ENCODE results near the gene PCNX3.

PCNX3 gene

DNA sequence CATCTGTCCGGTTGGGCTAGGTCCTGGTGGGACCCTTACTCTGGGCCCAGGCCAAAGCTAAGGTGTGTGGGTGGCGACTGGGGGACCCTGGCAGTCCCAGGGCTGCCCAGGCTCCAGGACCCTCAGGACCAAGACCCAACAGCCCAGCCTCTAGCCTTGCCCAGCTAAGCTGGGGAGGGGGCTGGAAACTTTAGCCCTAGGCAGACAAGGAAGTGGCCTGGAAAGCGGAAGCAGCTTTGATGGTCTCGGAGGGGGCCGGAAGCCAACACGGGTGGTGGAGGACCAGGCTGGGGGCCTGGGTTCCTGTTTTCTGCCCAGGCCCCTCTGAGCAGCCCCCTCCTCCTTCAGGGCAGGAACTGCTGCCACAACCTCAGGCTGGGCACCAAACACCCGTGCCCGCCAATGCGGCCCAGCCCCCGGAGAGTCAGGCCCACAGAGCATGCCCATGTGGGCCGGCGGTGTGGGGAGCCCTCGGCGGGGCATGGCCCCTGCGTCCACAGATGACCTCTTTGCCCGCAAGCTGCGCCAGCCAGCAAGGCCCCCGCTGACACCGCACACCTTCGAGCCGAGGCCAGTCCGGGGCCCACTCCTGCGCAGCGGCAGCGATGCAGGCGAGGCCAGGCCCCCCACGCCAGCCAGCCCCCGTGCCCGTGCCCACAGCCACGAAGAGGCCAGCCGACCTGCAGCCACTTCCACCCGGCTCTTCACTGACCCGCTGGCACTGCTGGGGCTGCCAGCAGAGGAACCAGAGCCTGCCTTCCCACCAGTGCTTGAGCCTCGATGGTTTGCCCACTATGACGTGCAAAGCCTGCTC is 25.1 kb downstream of the PCNX3 start:
- no peak for DNase-seq (ENCODE audit: low read depth)

DNA sequence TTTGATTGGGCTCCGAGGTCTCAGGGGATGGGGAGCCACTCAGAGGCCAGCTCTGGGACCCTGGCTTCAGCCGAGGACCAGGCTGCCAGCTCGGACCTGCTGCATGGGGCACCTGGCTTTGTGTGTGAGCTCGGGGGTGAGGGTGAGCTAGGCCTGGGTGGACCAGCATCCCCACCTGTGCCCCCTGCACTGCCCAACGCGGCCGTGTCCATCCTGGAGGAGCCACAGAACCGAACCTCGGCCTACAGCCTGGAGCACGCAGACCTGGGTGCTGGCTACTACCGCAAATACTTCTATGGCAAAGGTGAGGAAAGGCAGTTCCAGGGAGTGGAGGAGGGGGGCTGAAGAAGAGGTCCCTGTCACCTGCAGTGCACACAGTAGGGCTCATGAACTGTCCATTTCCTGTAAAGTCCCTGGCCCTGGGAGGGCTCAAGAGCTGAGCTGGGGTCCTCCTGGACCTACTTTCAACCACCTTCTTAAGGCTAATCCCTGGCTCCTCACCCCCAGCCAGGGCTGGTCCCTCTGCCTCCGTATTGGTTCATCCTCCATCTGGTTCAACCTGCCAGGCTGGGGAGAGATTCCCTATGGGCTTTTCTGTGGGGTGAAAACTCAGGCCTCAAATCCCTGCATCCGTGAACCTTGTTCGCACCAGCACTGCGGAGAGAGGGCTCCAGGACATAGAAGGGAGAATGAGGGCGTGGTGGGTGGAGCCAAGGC is 25.9 kb downstream of the PCNX3 start:
- DNase-seq (ENCODE audit: low read depth): no peak

DNA sequence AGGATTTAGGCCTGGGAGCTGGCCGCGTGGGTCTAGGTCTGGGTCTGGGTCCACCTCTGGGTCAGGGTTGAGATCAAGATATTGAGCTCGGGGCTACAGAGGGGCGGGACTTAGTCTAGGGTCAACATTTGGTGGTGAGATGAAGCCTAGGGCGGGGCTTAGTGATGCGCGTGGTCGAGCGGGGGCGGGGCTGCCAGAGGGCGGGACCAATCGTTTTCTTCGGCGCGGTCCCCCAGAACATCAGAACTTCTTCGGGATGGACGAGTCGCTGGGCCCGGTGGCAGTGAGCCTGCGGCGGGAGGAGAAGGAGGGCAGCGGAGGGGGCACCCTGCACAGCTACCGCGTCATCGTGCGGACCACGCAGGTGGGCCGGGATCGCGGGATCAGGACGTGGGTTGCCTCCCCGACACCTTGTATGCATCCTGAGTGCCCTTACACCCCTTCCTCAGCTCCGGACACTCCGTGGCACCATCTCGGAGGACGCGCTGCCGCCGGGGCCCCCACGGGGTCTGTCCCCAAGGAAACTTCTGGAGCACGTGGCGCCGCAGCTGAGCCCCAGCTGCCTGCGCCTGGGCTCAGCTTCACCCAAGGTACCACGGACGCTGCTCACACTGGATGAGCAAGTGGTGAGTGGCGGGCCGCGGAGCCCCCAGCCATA is 26.6 kb downstream of the PCNX3 start:
- no peak for DNase-seq (ENCODE audit: low read depth)

DNA sequence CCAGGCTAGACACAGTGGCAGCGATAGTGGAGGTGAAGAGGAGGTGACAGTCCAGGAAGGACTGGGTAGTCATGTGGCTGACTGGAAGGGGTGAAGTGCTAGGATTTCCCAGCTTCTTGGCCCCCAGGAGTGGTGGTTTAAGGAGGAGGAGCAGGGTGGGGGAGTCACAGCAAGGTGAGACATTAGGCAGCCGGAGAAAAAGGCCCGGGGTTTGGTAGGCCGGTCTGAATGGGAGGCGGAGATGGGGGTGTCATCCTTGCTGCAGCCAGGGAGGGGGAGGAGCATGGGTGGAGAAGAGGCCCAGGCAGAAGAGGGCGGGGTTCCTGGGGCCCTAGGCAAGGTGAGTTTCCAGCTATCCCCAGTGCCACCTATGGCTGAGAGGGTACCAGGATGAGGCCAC is 28.4 kb downstream of the PCNX3 start:
- DNase-seq (ENCODE audit: low read depth): no peak

DNA sequence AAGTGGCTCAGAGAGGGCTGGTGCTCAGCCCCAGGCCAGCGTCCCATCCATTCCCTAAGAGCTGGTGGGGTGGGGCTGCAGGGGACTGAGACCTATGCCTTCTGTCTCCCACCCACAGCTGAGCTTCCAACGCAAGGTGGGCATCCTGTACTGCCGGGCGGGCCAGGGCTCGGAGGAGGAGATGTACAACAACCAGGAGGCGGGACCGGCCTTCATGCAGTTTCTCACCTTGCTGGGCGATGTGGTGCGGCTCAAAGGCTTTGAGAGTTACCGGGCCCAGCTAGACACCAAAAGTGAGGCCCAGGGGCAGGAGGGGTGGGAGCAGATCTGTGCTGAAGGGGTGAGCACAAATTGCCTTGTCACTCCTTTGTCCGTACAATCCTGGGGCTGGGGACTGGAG is 29.3 kb downstream of the PCNX3 start:
- DNase-seq (ENCODE audit: low read depth): no peak

DNA sequence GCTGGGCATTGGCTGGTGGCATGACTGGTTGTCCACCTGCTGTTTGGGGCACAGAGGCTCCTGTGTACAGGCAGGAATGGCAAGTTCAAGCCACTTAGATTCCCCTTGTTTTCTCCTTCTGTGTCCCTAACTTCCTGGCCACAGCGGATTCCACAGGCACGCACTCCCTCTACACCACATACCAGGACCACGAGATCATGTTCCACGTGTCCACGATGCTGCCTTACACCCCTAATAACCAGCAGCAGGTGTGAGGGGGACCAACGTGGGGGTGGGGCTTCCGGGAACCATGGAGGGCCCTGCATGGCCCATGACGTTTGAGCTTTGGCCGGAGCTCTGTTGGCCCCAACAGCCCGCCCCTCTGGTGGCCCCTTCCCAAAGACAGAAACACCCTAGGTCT is 30.1 kb downstream of the PCNX3 start:
- no peak for DNase-seq (ENCODE audit: low read depth)

DNA sequence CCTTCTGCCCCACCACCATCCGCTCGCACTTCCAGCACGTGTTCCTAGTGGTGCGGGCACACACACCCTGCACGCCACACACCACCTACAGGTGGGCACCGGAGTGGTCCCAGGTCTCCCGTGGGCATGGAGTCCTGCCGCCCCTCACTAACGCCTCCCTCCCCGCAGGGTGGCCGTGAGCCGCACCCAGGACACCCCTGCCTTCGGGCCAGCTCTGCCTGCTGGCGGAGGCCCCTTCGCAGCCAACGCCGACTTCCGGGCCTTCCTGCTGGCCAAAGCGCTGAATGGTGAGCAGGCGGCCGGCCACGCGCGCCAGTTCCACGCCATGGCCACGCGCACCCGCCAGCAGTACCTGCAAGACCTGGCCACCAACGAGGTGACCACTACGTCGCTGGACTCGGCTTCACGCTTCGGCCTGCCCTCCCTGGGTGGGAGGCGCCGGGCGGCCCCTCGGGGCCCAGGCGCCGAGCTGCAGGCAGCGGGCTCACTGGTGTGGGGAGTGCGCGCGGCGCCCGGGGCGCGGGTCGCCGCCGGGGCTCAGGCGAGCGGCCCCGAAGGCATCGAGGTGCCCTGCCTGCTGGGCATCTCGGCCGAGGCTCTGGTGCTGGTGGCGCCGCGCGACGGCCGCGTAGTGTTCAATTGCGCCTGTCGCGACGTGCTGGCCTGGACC is 30.8 kb downstream of the PCNX3 start:
- no peak for DNase-seq (ENCODE audit: low read depth)

DNA sequence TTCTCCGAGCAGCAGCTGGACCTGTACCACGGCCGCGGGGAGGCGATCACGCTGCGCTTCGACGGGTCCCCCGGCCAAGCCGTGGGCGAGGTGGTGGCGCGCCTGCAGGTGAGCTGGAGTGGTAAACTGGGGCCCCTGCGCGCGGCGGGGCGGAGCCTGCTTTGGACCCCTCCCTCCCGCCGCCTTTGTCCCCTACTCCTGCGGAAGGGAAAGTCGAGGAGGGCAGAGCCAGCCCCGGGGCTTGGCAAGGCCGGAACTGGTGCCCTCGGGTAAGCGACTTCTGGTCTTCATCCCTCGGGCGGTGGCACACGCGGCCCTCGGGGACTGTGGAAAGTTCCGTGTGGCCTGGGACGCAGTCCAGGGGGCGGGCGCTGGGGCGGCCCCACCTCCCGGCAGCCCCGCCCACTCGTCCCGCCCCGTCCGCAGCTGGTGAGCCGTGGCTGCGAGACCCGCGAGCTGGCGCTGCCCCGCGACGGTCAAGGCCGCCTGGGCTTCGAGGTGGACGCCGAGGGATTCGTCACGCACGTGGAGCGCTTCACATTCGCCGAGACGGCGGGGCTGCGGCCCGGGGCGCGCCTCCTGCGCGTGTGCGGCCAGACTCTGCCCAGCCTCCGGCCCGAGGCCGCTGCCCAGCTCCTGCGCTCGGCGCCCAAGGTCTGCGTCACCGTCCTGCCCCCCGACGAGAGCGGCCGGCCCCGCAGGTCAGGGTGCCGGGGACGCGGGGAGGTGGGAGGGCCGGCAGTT is 31.6 kb downstream of the PCNX3 start:
- DNase-seq (ENCODE audit: low read depth): no peak

DNA sequence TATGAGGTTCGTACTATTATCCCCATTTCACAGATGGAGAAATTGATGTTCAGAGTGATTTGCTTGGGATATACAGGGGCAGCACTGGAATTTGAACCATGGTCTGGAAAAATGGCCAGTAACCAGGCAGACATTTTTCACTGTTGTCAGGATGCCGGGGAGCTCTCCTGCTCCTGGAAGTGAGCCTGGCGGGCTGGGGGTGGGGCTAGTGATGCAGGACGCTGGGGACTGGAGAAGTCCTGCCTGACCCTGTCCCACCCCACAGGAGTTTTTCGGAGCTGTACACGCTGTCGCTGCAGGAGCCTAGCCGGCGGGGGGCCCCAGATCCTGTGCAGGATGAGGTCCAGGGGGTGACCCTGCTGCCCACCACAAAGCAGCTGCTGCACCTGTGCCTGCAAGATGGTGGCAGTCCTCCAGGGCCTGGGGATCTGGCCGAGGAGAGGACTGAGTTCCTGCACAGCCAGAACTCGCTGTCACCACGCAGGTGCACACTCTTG is 33.5 kb downstream of the PCNX3 start:
- no peak for DNase-seq (ENCODE audit: low read depth)

DNA sequence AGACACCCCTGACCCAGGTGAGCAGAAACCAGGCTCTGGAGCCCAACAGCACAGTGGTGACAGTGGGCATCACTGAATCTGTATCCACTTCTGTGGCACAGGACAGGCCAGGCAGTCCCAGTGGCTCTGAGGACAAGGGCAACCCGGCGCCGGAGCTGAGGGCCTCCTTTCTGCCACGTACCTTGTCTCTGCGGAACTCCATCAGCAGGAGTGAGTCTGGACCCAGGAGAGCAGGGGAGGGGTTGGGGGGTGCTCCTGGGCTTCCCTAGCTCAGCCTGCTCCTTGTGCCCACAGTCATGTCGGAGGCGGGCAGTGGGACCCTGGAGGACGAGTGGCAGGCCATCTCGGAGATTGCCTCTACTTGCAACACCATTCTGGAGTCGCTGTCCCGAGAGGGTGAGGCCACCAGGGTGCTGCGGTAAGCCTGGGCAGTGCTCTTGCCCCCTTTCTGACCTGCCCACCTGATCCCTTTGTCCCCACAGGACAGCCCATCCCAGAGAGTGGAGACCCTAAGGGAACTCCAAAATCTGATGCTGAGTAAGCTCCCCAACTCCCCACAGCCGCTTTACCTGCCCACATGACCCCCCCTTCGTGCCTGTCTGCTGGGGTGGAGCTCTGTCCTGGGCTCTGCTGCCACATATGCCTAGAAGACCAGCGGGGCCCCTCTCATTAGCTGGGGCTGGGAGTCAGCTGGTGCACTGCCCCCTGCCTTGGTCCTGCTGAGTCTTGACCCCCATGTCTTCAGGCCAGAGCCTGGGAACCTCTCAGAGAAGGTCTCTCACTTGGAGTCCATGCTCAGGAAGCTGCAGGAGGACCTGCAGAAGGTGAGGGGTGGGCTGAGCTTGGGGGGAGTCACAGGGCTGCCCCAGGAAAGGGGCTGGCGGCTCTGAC is 34.3 kb downstream of the PCNX3 start:
- DNase-seq (ENCODE audit: low read depth): no peak

DNA sequence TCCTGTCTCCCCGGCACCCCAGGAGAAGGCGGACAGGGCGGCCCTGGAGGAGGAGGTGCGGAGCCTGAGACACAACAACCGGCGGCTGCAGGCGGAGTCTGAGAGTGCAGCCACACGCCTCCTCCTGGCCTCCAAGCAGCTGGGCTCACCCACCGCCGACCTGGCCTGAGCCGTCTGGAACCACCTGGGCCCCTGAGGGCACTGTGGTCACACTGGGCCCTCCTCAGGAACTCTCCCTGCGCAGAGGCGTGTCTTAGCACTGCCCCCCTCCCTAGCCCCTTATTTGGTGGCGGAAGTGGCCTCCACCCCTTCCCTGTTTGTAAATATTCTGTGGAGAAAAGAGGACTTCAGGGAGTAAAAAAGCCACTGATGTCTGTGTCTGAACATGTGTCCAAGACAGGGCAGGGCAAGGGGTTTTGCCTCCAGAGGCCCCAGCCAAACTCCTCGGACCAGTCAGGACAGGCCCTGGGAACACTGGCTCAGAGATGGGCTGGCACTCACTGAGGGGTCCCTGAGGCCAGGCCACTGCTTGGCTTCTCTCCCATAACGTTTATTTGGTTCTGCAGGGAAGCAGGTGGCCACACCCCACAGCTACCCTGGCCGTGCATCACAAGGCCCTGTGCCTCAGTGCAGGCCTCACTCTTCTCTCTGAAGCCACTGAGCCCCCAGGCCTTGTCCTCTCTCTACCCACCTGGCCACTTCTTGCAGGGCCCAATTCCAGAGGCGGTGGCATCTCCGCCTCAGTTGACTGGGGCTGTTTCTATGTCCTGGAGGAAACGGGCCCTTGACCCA is 35.2 kb downstream of the PCNX3 start:
- no peak for DNase-seq (ENCODE audit: low read depth)

DNA sequence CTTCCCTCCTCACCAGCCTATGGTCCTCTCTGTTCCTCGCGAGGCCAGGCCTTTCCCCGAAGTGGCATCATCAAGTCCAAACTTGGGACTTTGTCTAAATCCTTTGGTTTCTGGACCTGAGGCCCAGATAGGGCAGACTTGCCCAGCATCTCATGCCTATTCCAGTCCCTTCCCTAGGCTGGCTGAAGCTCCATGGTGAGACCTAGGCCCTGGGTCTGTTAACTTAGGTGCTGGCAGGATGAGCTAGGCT is 35.7 kb downstream of the PCNX3 start:
- DNase-seq (ENCODE audit: low read depth): no peak

DNA sequence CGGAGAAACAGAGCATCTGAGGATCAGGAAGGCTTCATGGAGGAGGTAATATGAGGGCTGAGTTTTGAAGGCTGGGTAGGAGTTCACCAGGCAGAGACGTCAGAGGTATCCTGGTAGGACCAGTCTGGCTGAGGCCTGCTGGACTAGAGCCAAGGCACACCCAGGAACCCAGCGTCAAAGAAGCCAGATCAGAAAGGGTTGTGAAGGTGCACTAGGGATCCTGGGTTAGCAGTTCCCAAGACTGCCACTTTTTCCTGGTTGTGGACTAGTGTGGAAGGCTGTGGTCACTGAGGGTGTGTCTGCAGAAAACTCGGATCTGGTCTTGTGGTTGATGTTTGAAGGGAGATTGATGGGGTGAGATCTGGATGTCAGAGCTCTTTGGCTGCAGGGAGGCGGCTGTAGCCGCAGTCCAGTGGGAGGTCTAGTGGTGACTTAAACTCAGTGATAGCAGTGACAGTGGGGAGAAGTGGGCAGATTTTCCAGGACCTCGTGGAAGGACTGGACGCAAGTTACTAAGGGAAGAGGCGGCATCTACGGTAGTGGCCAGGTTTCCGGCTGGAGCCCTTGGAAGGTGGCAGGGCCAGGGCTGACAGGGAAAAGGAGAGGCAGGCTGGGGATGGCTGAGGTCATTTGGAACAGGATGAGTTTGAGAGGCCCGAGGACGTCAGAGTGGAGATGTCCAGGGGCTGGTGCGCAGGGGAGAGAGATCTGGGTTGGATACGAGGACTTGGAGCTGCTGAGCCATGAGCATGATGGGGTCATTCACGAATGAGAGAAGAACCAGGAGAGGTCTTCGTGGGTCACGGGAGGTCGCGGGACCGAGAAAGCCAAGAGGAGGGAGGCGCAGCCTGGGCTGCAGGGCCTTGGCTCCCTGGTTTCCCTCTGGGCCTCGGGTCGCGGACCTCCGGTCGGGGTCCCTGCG is 36.3 kb downstream of the PCNX3 start:
- DNase-seq (ENCODE audit: low read depth): no peak

DNA sequence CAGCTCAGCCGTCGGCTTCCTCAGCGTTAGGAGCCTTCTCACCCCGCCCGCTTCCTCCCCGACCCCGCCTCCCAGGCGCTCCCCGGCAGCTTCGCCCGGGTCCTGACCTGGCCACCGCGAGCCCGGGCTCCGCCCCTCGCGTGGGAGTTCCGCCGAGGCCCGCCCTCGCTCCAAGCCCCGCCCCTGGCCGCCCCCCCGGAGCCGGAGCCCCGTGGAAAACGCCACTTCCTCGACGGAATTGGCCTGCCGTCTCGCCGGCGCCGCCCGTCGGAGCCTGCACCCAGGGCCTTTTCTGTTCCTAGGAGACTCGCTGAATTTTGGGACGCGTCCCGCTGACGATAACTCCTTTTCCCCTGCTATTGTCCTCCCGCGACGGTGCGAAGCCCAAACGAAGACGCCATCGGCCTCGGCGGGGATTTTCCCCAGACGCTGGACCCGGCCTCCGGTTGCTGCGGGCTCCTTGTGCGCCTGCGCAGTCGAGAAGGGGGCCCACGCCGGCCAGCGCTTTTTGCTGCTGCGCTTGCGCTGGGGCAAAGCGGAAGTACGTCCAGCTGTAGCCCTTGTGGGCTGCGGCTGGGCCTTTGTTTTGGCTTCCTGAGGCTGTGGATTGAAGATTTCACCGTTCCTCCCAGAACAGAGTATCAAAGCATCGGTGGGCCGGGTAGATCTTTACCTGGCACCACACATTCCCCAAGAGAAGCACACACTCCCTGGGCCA is 37.1 kb downstream of the PCNX3 start:
- peak; percentile 92 for DNase-seq (ENCODE audit: low read depth)

DNA sequence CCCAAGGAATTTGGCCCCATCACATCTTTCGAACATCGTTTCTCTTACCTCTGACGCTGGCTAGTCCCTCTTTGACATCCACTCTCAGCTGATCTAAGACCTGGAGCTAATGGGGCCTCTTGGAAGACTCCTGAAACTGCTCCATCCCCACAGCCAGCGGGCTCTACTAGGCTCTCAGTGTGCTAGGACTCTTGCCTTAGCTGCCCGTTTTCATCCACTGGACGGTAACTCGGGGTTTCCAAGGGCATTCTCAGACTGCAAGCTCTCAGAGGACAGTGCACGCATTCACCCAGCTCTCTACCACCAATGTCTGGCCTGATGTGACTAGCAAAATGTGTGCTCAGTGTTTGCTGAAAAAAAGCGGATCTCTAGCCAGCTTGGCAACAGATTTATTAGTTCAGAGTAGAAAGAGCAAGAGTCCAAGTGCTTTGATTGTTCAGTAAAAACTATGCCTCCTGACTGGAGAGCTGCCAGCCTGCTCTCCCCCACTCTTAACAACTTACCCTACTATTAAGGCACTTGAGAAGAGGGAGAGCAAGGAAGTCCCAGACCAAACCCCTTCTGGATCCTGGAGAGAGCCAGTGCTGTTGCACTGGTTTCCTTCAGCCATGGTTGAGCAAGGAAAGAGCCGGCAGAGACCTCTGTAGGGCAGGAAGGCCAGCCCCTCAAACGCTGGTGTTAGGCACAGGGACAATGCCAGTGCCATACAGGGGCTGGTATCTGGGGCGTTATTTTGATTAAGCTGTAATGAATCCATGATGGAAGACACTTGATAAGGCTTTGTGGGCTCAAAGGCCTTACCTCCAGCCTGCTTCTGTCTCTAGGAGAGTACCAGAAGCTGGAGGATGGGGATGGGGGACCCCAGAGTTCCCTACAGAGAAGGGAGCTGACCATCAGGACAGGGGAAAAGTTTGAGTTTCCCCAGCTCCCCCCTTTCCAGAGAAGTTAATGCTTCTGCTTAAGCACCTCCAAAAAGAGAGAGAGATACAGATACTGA is 38.0 kb downstream of the PCNX3 start:
- DNase-seq (ENCODE audit: low read depth): no peak

DNA sequence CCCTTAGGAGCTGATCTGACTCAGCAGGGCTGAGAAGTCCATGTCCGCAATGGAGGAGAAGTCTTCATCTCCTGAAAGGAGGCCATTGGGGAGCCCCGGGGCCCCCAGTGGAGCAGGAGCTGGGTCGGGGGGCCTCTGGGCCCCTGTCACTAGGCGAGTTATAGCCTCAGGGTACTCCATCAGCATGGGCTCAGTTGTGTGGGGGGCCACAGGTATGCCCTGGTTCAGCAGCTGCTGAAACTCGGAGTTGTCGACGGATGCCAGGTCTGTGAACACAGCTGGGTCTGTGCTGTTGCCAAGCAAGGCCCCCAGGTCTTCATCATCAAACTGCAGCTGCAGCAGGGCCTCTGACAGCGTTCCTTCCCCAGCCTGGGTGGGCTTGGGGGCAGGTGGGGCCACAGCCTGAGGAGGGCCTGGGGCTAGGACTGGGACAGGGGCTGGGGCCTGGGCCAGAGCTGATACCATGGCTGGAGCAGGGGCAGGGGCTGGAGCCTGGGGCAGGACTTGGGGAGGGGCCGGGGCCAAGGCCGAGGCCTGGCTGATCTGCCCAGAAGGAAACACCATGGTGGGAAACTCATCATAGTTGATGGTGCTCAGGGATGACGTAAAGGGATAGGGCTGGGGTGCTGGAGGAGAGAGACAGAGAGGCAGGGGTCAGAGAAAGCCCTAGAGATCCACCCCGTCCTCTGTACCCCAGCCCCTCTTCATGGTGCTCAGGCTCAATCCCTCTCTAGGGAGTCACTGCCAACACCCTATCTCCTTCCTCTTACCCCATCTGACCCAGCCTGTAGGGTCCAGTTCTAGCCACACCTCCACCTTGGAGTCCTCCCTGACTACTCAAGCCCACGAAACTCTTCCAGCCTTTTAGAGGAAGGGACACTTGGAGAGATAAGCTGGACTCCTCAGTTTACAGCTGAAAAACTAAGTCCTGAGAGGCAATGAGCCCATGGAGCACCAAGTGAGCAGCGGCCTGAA is 39.1 kb downstream of the PCNX3 start:
- DNase-seq (ENCODE audit: low read depth): no peak
